HepG2 (cell line): Measurements from ENCODE around the gene CAPN10. TPM values are rescaled to one million over a fixed set of nuclear protein-coding genes. Genes with fewer than 3 reads are reported as not detected.

Experiments
- BORCS8-MEF2B ChIP-seq: sonication (generic); formaldehyde crosslinking; IDR thresholded peaks from 2 replicates; pipeline ENCODE4 v1.8.0; 2022; ENCODE audit warnings: mild to moderate bottlenecking, missing genetic modification reagents
- ELK4 ChIP-seq: sonication (generic); formaldehyde crosslinking; IDR thresholded peaks from 2 replicates; pipeline ENCODE4 v1.9.0; 2021; ENCODE audit warnings: missing genetic modification reagents, borderline replicate concordance
- HOXA3 ChIP-seq: sonication (generic); formaldehyde crosslinking; IDR thresholded peaks from 2 replicates; pipeline ENCODE4 v1.5.0; 2020; ENCODE audit warnings: missing genetic modification reagents
- SKIL ChIP-seq: sonication (generic); formaldehyde crosslinking; IDR thresholded peaks from 2 replicates; pipeline ENCODE4 v1.8.0; 2022; ENCODE audit warnings: missing genetic modification reagents, mild to moderate bottlenecking, moderate library complexity, borderline replicate concordance
- SMYD3 ChIP-seq: sonication (generic); formaldehyde crosslinking; IDR thresholded peaks from 2 replicates; pipeline ENCODE4 v1.8.1; 2023; ENCODE audit warnings: mild to moderate bottlenecking, missing genetic modification reagents
- TAF15 ChIP-seq: fragments of 200-400 bp; formaldehyde crosslinking; IDR thresholded peaks from one replicate; pipeline ENCODE4 v1.6.1; 2018; ENCODE audit warnings: mild to moderate bottlenecking, low read depth, low read length; ENCODE audit not compliant: poor library complexity, severe bottlenecking
- ZBTB8A ChIP-seq: sonication (generic); formaldehyde crosslinking; IDR thresholded peaks from 2 replicates; pipeline ENCODE4 v1.4.0; 2020; ENCODE audit warnings: mild to moderate bottlenecking, low read depth, missing genetic modification reagents, borderline replicate concordance
- ZFP36 ChIP-seq: fragments of 150-350 bp; IDR thresholded peaks from 2 replicates; pipeline ENCODE4 v1.6.1; 2018; ENCODE audit warnings: borderline replicate concordance, low read length, low read depth; ENCODE audit not compliant: partially characterized antibody
- polyA plus RNA-seq, 8 experiments: library from polyadenylated mRNA; depleted of rRNA in 3 of 8; stranded (reverse) in 7 of 8; unstranded in 1 of 8; fragments of >200 nt; fragmentation: Illumina TruSeq in 4 of 8; extraction: Trizol in 4 of 8; gene quantifications; 2 replicates each; pipeline versions ENCODE4 v1.2.1 to v1.2.3, GENCODE V29; 2011 to 2016; ENCODE audit warnings: low read depth in 4 of 8, missing spikeins in 1 of 8, mixed read lengths in 1 of 8; ENCODE audit not compliant: insufficient read depth in 1 of 8
- total RNA-seq, 5 experiments: library from RNA; depleted of rRNA; stranded (reverse); fragments of >200 nt; fragmentation: Illumina TruSeq; extraction: Trizol; gene quantifications; 2 replicates each; pipeline ENCODE4 v1.2.3, GENCODE V29; 2016; ENCODE audit warnings: low read depth in 1 of 5
- TF ChIP-seq, protein P1 (sequence below), 2 experiments: sonication (generic) in 1 of 2; formaldehyde crosslinking in 1 of 2; IDR thresholded peaks; 2 replicates each; pipeline versions ENCODE4 v1.6.1 to v1.9.0; 2014 to 2022; ENCODE audit warnings: antibody characterized with exemption in 1 of 2, borderline replicate concordance in 1 of 2, inconsistent platforms in 1 of 2, low read depth in 1 of 2, missing genetic modification reagents in 1 of 2
- TF ChIP-seq, protein P2 (sequence below): sonication (generic); formaldehyde crosslinking; IDR thresholded peaks from 2 replicates; pipeline ENCODE4 v1.5.1; 2020; ENCODE audit warnings: mild to moderate bottlenecking, missing genetic modification reagents, borderline replicate concordance

The CAPN10 gene
- total and polyA plus RNA-seq, 2 of the 13 experiments (the other 11 are each of a cell fraction or from before 2014, with no cell fraction given), result 27.6 to 32.4 TPM

GRCh38 chr2:240568678-240569522 is 17.6 kb upstream of the CAPN10 start (continued):
- TF ChIP-seq, protein P1, sequence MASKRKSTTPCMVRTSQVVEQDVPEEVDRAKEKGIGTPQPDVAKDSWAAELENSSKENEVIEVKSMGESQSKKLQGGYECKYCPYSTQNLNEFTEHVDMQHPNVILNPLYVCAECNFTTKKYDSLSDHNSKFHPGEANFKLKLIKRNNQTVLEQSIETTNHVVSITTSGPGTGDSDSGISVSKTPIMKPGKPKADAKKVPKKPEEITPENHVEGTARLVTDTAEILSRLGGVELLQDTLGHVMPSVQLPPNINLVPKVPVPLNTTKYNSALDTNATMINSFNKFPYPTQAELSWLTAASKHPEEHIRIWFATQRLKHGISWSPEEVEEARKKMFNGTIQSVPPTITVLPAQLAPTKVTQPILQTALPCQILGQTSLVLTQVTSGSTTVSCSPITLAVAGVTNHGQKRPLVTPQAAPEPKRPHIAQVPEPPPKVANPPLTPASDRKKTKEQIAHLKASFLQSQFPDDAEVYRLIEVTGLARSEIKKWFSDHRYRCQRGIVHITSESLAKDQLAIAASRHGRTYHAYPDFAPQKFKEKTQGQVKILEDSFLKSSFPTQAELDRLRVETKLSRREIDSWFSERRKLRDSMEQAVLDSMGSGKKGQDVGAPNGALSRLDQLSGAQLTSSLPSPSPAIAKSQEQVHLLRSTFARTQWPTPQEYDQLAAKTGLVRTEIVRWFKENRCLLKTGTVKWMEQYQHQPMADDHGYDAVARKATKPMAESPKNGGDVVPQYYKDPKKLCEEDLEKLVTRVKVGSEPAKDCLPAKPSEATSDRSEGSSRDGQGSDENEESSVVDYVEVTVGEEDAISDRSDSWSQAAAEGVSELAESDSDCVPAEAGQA (IDR thresholded peaks at IDR 0.05; ENCODE audit: low read depth), result no peak
- TF ChIP-seq, protein P1 (CRISPR knock-in tag; IDR thresholded peaks at IDR 0.05; ENCODE audit: borderline replicate concordance), result no peak
- TF ChIP-seq, protein P2, sequence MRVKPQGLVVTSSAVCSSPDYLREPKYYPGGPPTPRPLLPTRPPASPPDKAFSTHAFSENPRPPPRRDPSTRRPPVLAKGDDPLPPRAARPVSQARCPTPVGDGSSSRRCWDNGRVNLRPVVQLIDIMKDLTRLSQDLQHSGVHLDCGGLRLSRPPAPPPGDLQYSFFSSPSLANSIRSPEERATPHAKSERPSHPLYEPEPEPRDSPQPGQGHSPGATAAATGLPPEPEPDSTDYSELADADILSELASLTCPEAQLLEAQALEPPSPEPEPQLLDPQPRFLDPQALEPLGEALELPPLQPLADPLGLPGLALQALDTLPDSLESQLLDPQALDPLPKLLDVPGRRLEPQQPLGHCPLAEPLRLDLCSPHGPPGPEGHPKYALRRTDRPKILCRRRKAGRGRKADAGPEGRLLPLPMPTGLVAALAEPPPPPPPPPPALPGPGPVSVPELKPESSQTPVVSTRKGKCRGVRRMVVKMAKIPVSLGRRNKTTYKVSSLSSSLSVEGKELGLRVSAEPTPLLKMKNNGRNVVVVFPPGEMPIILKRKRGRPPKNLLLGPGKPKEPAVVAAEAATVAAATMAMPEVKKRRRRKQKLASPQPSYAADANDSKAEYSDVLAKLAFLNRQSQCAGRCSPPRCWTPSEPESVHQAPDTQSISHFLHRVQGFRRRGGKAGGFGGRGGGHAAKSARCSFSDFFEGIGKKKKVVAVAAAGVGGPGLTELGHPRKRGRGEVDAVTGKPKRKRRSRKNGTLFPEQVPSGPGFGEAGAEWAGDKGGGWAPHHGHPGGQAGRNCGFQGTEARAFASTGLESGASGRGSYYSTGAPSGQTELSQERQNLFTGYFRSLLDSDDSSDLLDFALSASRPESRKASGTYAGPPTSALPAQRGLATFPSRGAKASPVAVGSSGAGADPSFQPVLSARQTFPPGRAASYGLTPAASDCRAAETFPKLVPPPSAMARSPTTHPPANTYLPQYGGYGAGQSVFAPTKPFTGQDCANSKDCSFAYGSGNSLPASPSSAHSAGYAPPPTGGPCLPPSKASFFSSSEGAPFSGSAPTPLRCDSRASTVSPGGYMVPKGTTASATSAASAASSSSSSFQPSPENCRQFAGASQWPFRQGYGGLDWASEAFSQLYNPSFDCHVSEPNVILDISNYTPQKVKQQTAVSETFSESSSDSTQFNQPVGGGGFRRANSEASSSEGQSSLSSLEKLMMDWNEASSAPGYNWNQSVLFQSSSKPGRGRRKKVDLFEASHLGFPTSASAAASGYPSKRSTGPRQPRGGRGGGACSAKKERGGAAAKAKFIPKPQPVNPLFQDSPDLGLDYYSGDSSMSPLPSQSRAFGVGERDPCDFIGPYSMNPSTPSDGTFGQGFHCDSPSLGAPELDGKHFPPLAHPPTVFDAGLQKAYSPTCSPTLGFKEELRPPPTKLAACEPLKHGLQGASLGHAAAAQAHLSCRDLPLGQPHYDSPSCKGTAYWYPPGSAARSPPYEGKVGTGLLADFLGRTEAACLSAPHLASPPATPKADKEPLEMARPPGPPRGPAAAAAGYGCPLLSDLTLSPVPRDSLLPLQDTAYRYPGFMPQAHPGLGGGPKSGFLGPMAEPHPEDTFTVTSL (CRISPR knock-in tag), result no peak
- TF ChIP-seq BORCS8-MEF2B (no peak), TAF15 (peak; percentile 39), ZBTB8A (CRISPR knock-in tag) (no peak), SMYD3 (CRISPR knock-in tag) (no peak), SKIL (CRISPR knock-in tag) (no peak), ELK4 (no peak), ZFP36 (no peak), HOXA3 (peak; percentile 60; the same call in 1 of the 2 replicates)
